B cell (primary cell): ENCODE data around the gene GGT1. TPM values are rescaled to one million over a fixed set of nuclear protein-coding genes. Genes with fewer than 3 reads are reported as not detected.
"Not testable (repeated sequence)": the region's sequence is repeated elsewhere in the genome, so short reads cannot be mapped to it uniquely, and the experiment has no call there.

Experiments
- ATAC-seq: fragments of 200-7000 bp; cut with Tn5 transposase; one replicate; pipeline ENCODE4 v1.10.0; 2021; ENCODE audit warnings: low read depth, mild to moderate bottlenecking, moderate number of reproducible peaks, moderate library complexity
- CTCF ChIA-PET: fragments of 350-600 bp; sonication (Branson Sonifier 250); formaldehyde crosslinking; loops from one replicate; lab custom pipeline; 2021; ENCODE audit warnings: antibody characterized with exemption, inconsistent platforms; lab: Charles Lee
- POLR2A ChIA-PET: fragments of 350-600 bp; sonication (Branson Sonifier 250); formaldehyde crosslinking; loops from one replicate; lab custom pipeline; 2021; ENCODE audit warnings: antibody characterized with exemption; lab: Charles Lee
- DNase-seq: peaks from one replicate; pipeline ENCODE4 v3.0.0; 2013
- H2AFZ ChIP-seq: 2 replicates; pipeline ENCODE4 v1.6.1; 2012; ENCODE audit warnings: mild to moderate bottlenecking, low read depth, low read length; ENCODE audit not compliant: insufficient read depth, poor library complexity, severe bottlenecking
- H3K27ac ChIP-seq, 2 donors: 1 replicate in 1 of 2; 2 replicates in 1 of 2; pipeline ENCODE4 v1.5.1; 2012 to 2013; ENCODE audit warnings: low read length in 2 of 2, mild to moderate bottlenecking in 2 of 2, moderate library complexity in 1 of 2
- H3K27me3 ChIP-seq, 4 experiments: fragments of 200-600 bp in 1 of 4; sonication (generic) in 1 of 4; replicated peaks in 1 of 4; 1 replicate in 2 of 4; 2 replicates in 2 of 4; pipeline versions ENCODE4 v1.6.1 to v1.7.0; 2013 to 2016; ENCODE audit warnings: low read length in 3 of 4, mild to moderate bottlenecking in 2 of 4, mixed read lengths in 1 of 4, moderate library complexity in 1 of 4; ENCODE audit not compliant: insufficient read depth in 4 of 4, control insufficient read depth in 3 of 4; ENCODE audit errors: control extremely low read depth in 1 of 4
- H3K36me3 ChIP-seq, 2 experiments: replicated peaks in 1 of 2; 1 replicate in 1 of 2; 2 replicates in 1 of 2; pipeline versions ENCODE4 v1.6.1 to v1.7.1; 2013; ENCODE audit warnings: low read length in 1 of 2; ENCODE audit not compliant: insufficient read depth in 2 of 2, control insufficient read depth in 1 of 2; ENCODE audit errors: control extremely low read depth in 1 of 2, extremely low read depth in 1 of 2
- H3K4me1 ChIP-seq, 2 donors: fragments of 200-600 bp in 1 of 2; sonication (generic) in 1 of 2; 1 replicate in 1 of 2; 2 replicates in 1 of 2; pipeline versions ENCODE4 v1.5.1 to v1.6.1; 2013 to 2017; ENCODE audit warnings: low read length in 2 of 2; ENCODE audit not compliant: control insufficient read depth in 2 of 2, insufficient read depth in 2 of 2
- H3K4me2 ChIP-seq: replicated peaks from 2 replicates; pipeline ENCODE3; 2012; ENCODE audit warnings: mild to moderate bottlenecking, low read depth, low read length; ENCODE audit not compliant: poor library complexity, severe bottlenecking
- H3K4me3 ChIP-seq, 5 experiments: fragments of 200-600 bp in 1 of 5; sonication (generic) in 1 of 5; 1 replicate in 3 of 5; 2 replicates in 2 of 5; pipeline versions ENCODE4 v1.5.1 to v1.7.0; 2011 to 2016; ENCODE audit warnings: low read length in 4 of 5, mild to moderate bottlenecking in 4 of 5, low read depth in 2 of 5, control low read depth in 1 of 5, moderate library complexity in 1 of 5; ENCODE audit not compliant: insufficient read depth in 1 of 5; ENCODE audit errors: control extremely low read depth in 1 of 5, extremely low read depth in 1 of 5
- H3K79me2 ChIP-seq: fragments of 200-600 bp; sonication (generic); one replicate; pipeline ENCODE4 v1.6.0; 2016; ENCODE audit warnings: low read length; ENCODE audit not compliant: control insufficient read depth, insufficient read depth
- H3K9ac ChIP-seq: fragments of 200-600 bp; sonication (generic); 2 replicates; pipeline ENCODE4 v1.6.1; 2017; ENCODE audit warnings: mild to moderate bottlenecking, low read length, moderate library complexity
- H3K9me3 ChIP-seq, 3 donors: one replicate each; pipeline versions ENCODE4 v1.6.1 to v1.7.1; 2013; ENCODE audit warnings: low read length in 2 of 3; ENCODE audit not compliant: control insufficient read depth in 2 of 3, insufficient read depth in 1 of 3; ENCODE audit errors: control extremely low read depth in 1 of 3
- H4K20me1 ChIP-seq: 2 replicates; pipeline ENCODE4 v1.6.0; 2012; ENCODE audit warnings: mild to moderate bottlenecking, low read length; ENCODE audit not compliant: insufficient read depth, control insufficient read depth, poor library complexity, severe bottlenecking
- H3K27ac Mint-ChIP-seq: one replicate; pipeline ENCODE4 v1.8.0; 2021; ENCODE audit warnings: mixed read lengths
- H3K27me3 Mint-ChIP-seq: one replicate; pipeline ENCODE4 v1.8.0; 2021; ENCODE audit warnings: mixed read lengths
- H3K4me1 Mint-ChIP-seq: one replicate; pipeline ENCODE4 v1.8.0; 2021; ENCODE audit warnings: mixed read lengths
- H3K4me3 Mint-ChIP-seq: one replicate; pipeline ENCODE4 v1.8.0; 2021; ENCODE audit warnings: mixed read lengths
- H3K9me3 Mint-ChIP-seq: one replicate; pipeline ENCODE4 v1.8.0; 2022; ENCODE audit warnings: mixed read lengths; ENCODE audit not compliant: insufficient read depth
- WGBS: methylation state at CpG from one replicate; pipeline ENCODE4 v1.1.5; 2013; ENCODE audit warnings: missing lambda C conversion rate; ENCODE audit not compliant: insufficient coverage; 5-methylcytosine and 5-hydroxymethylcytosine counted together
- intact Hi-C: fragments of 100-400 bp; cut with micrococcal nuclease; formaldehyde crosslinking; loops from one replicate; pipeline ENCODE4 v1.10.0; 2022
- polyA plus RNA-seq: library from polyadenylated mRNA; depleted of rRNA; stranded (reverse); fragments of >200 nt; gene quantifications from 2 replicates; pipeline ENCODE4 v1.2.3, GENCODE V29; 2012
- total RNA-seq, 2 donors: library from RNA; stranded (reverse); fragments of 120-200 nt in 1 of 2; gene quantifications; 1 replicate in 1 of 2; 2 replicates in 1 of 2; pipeline versions ENCODE4 v1.2.3 to v1.2.4, GENCODE V29; 2013 to 2022

Gene GGT1
- total and polyA plus RNA-seq, 2 donors (not counting 1 experiment from before 2014, with no cell fraction given), result 7.8 to 22.1 TPM

GRCh38 chr22:24644409-24644808 is 41.4 kb downstream of the GGT1 start:
- ATAC-seq, H3K9me3 ChIP-seq, H3K79me2 ChIP-seq, H3K9ac ChIP-seq, H3K4me3 ChIP-seq, H3K27ac ChIP-seq, H3K27me3 ChIP-seq, DNase-seq, H2AFZ ChIP-seq, H3K4me1 Mint-ChIP-seq, CTCF ChIA-PET, H3K36me3 ChIP-seq, H3K27me3 Mint-ChIP-seq, H3K4me2 ChIP-seq, H3K4me1 ChIP-seq, H3K9me3 Mint-ChIP-seq, POLR2A ChIA-PET, H3K4me3 Mint-ChIP-seq, H4K20me1 ChIP-seq, intact Hi-C loops, H3K27ac Mint-ChIP-seq: not testable (repeated sequence)
- WGBS, result no CpG with 5 or more reads among the region's 11 CpGs

- H3K79me2 ChIP-seq, CTCF ChIA-PET, H3K4me3 ChIP-seq, H3K27ac Mint-ChIP-seq, DNase-seq, H3K9me3 Mint-ChIP-seq, H3K9me3 ChIP-seq, POLR2A ChIA-PET, H3K27me3 ChIP-seq, H3K4me3 Mint-ChIP-seq, H2AFZ ChIP-seq, ATAC-seq, H3K27ac ChIP-seq, H3K9ac ChIP-seq, H3K36me3 ChIP-seq, H3K4me1 ChIP-seq, H3K27me3 Mint-ChIP-seq, H4K20me1 ChIP-seq, intact Hi-C loops, H3K4me2 ChIP-seq, H3K4me1 Mint-ChIP-seq: not testable (repeated sequence)
- no CpG with 5 or more reads among the region's 21 CpGs for WGBS
Measured at GRCh38 chr22:24645408-24646399, 42.7 kb downstream of the GGT1 start.

DNA sequence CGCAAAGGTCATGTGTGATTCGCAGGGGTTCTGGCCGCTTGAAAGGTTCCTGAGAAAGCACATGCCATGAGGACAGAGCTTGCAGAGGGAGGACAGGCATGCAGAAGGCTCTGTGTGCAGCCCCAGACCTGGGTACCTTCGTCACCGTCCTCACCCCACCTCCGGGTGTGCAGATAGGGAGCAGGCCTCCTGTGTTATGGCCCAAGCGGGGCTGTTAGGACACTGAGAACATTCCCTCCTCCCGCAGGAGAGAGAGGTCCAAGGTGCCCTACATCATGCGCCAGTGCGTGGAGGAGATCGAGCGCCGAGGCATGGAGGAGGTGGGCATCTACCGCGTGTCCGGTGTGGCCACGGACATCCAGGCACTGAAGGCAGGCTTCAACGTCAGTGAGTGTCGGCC is 43.8 kb downstream of the GGT1 start:
- H3K9me3 Mint-ChIP-seq, H3K36me3 ChIP-seq, H3K27me3 ChIP-seq, DNase-seq, H2AFZ ChIP-seq, H3K4me2 ChIP-seq, POLR2A ChIA-PET, intact Hi-C loops, H3K27me3 Mint-ChIP-seq, H3K27ac Mint-ChIP-seq, H3K9ac ChIP-seq, H3K79me2 ChIP-seq, H3K4me1 ChIP-seq, CTCF ChIA-PET, H3K4me3 ChIP-seq, H3K4me3 Mint-ChIP-seq, H3K27ac ChIP-seq, H3K4me1 Mint-ChIP-seq, H4K20me1 ChIP-seq, ATAC-seq, H3K9me3 ChIP-seq: not testable (repeated sequence)
- 90% methylated on average over 5 of the region's 19 CpGs for WGBS

DNA sequence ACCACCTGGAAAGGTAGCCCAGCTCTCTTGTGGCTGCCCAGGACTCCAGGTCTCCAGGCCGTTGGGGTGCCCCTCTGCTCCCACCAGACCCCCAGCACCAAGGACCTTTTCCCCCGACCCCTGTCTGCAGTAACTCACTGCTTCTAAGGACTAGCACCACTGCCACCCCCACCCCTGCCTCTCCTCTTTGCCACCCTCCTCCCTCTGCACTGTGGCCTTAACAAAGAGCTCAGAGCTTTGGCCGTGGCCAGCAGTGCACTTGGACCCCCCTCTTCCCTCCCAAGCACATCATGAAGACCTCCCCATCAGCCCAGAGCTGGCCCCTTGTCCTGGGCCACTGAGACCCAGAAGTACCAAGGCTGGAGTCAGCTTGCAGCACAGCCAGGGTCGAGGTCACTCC is 46.4 kb downstream of the GGT1 start:
- H3K9ac ChIP-seq, H3K9me3 Mint-ChIP-seq, H3K4me2 ChIP-seq, H3K4me1 ChIP-seq, H3K79me2 ChIP-seq, DNase-seq, intact Hi-C loops, H3K27ac ChIP-seq, H3K4me1 Mint-ChIP-seq, ATAC-seq, H3K27ac Mint-ChIP-seq, H4K20me1 ChIP-seq, H3K4me3 ChIP-seq, H3K27me3 ChIP-seq, H3K27me3 Mint-ChIP-seq, H3K36me3 ChIP-seq, POLR2A ChIA-PET, H3K4me3 Mint-ChIP-seq, H2AFZ ChIP-seq, H3K9me3 ChIP-seq, CTCF ChIA-PET: not testable (repeated sequence)
- no CpG with 5 or more reads among the region's 4 CpGs for WGBS
